Prostate gland (tissue), 2 donors: ENCODE measurements around the gene B4GALNT2.

ENCODE experiments used
- POLR2A ChIP-seq: fragments of 450-650 bp; IDR thresholded peaks from one replicate; pipeline ENCODE4 v1.6.1; 2016; ENCODE audit warnings: antibody characterized with exemption, mild to moderate bottlenecking
- POLR2AphosphoS5 ChIP-seq: sonication (generic); formaldehyde crosslinking; IDR thresholded peaks from one replicate; pipeline ENCODE4 v1.6.1; 2017; ENCODE audit warnings: antibody characterized with exemption
- TF ChIP-seq, protein P1 (sequence below), 4 experiments: fragments of 200-600 bp in 2 of 4; fragments of 450-650 bp in 2 of 4; sonication (generic) in 2 of 4; IDR thresholded peaks; 1 replicate in 3 of 4; 2 replicates in 1 of 4; pipeline ENCODE4 v1.5.1; 2016 to 2019; ENCODE audit warnings: antibody characterized with exemption in 4 of 4, mild to moderate bottlenecking in 2 of 4, moderate library complexity in 2 of 4

DNA sequence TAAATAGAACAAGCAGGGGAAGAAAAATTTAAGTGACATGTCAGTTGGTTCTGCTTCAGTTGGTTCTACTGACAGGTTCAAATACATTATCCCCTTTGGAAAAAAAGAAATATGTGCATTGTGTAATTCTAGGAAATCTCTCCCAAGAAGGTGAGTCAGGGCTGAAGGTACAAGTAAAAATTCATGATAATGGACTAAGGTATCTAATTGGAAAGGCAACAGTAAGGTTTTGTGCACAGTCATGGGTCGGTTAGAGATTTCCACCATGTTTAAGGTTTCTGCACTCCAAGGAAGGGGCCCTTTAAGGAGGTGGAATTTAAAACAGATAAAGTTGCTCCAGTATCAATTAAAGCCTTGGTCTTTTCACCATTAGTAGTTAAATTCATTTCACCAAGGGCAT is 17.9 kb upstream of the B4GALNT2 start:
- TF ChIP-seq, protein P1, sequence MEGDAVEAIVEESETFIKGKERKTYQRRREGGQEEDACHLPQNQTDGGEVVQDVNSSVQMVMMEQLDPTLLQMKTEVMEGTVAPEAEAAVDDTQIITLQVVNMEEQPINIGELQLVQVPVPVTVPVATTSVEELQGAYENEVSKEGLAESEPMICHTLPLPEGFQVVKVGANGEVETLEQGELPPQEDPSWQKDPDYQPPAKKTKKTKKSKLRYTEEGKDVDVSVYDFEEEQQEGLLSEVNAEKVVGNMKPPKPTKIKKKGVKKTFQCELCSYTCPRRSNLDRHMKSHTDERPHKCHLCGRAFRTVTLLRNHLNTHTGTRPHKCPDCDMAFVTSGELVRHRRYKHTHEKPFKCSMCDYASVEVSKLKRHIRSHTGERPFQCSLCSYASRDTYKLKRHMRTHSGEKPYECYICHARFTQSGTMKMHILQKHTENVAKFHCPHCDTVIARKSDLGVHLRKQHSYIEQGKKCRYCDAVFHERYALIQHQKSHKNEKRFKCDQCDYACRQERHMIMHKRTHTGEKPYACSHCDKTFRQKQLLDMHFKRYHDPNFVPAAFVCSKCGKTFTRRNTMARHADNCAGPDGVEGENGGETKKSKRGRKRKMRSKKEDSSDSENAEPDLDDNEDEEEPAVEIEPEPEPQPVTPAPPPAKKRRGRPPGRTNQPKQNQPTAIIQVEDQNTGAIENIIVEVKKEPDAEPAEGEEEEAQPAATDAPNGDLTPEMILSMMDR (IDR thresholded peaks at IDR 0.05) = no peak
- TF ChIP-seq POLR2A = no peak
- no peak for TF ChIP-seq POLR2AphosphoS5
